HUES64 (cell line): ENCODE data around the gene RLBP1.

ENCODE experiments used
- H3K27ac ChIP-seq: 2 replicates; pipeline ENCODE4 v1.7.0; 2013; ENCODE audit warnings: low read depth, low read length, inconsistent platforms
- H3K27me3 ChIP-seq: 2 replicates; pipeline ENCODE4 v1.6.1; 2013; ENCODE audit warnings: mild to moderate bottlenecking, low read length; ENCODE audit not compliant: insufficient read depth
- H3K36me3 ChIP-seq: 2 replicates; pipeline ENCODE4 v1.6.1; 2013; ENCODE audit warnings: mild to moderate bottlenecking, low read length; ENCODE audit not compliant: insufficient read depth
- H3K4me1 ChIP-seq: 2 replicates; pipeline ENCODE4 v1.6.1; 2013; ENCODE audit warnings: mild to moderate bottlenecking, low read length, moderate library complexity; ENCODE audit not compliant: insufficient read depth
- H3K4me3 ChIP-seq: 2 replicates; pipeline ENCODE4 v1.5.1; 2013; ENCODE audit warnings: mild to moderate bottlenecking, low read length, moderate library complexity
- H3K9ac ChIP-seq: 2 replicates; pipeline ENCODE4 v1.6.1; 2013; ENCODE audit warnings: mild to moderate bottlenecking, low read depth, low read length
- H3K9me3 ChIP-seq: 2 replicates; pipeline ENCODE4 v1.6.1; 2013; ENCODE audit warnings: low read depth, low read length; ENCODE audit not compliant: insufficient read depth
- WGBS: fragments of 150-250, 120-280 bp; methylation state at CpG from one replicate; pipeline ENCODE4 v1.1.7; 2013; ENCODE audit warnings: missing lambda C conversion rate; 5-methylcytosine and 5-hydroxymethylcytosine counted together

Gene RLBP1

DNA sequence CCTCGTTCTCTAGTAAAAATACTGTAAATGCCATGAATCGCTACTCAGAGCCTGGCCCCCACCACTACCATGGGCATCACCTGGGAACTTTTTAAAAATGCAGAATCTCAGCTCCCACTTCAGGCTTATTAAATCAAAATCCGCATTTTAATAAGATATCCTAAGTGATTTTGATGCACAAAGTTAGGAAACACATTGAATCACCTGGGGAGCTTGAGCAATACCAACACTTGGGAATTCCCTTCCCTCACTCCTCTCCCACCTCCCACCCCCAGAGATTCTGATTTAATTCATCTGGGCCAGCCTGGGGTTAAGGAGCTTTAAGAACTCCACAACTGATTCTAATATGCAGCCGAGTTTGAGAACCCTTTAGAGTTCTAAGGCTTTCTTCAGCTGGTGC, 26.8 kb downstream of the RLBP1 start:
- Histone ChIP-seq H3K27ac (no peak overlapping the region), H3K4me3 (no peak overlapping the region), H3K4me1 (peaks cover 30% of the 10 kb centered on the region), H3K27me3 (no peaks in the 10 kb centered on the region), H3K9me3 (no peaks in the 10 kb centered on the region), H3K36me3 (peaks cover 8% of the 10 kb centered on the region; the same call in 1 of the 2 replicates), H3K9ac (no peak overlapping the region)
- 89% methylated on average over 4 of the region's 4 CpGs for WGBS

DNA sequence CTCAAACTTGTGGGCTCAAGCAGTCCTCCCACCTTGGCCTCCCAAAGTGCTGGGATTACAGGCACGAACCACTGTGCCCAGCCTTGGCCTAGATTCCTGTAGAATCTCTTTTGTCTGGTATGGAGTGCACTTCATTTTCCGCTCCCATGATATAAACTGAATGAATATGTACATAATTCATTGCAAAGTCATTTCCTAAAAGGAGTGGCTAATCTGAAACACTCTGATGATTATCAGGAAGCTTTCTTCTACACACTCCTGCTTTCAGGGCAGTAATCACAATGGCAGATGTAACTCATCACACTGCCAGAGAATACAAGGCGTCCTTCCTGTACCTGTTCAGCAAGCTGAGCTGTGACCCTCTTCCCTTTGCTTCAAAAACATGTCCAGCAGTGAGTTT, 28.6 kb downstream of the RLBP1 start:
- H3K4me1 ChIP-seq, result peaks cover 12% of the 10 kb centered on the region
- H3K9ac ChIP-seq, result no peak overlapping the region
- peaks cover 14% of the 10 kb centered on the region; the same call in 1 of the 2 replicates for H3K36me3 ChIP-seq
- H3K27me3 ChIP-seq, result no peaks in the 10 kb centered on the region
- no peak overlapping the region for H3K27ac ChIP-seq
- no peak overlapping the region for H3K4me3 ChIP-seq
- no peaks in the 10 kb centered on the region for H3K9me3 ChIP-seq
- 88% methylated on average over 2 of the region's 3 CpGs for WGBS

DNA sequence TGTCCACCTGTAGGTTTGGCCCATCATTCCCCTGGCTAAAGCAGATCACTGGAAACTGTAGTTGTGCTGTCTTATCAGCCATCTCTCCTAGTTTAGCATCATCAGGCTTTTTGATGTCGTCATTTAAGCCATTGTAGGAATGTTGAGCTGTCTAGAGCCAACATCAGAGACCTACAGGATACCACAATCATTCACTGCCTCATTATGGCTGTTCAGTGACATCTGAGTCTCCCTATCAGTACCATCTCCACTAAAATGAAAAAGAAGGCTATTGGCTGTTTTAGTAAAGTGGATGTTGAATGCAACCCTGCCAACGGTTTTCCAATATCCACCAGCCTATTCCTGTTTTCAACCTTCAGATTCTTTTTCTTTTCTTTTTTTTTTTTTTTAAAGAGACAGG, 29.2 kb downstream of the RLBP1 start:
- Histone ChIP-seq H3K36me3 (peaks cover 14% of the 10 kb centered on the region; the same call in 1 of the 2 replicates), H3K4me1 (peaks cover 5% of the 10 kb centered on the region), H3K27me3 (no peaks in the 10 kb centered on the region), H3K9me3 (no peaks in the 10 kb centered on the region), H3K9ac (no peak overlapping the region), H3K4me3 (no peak overlapping the region), H3K27ac (no peak overlapping the region)
- 86% methylated on average over 2 of the region's 2 CpGs for WGBS

DNA sequence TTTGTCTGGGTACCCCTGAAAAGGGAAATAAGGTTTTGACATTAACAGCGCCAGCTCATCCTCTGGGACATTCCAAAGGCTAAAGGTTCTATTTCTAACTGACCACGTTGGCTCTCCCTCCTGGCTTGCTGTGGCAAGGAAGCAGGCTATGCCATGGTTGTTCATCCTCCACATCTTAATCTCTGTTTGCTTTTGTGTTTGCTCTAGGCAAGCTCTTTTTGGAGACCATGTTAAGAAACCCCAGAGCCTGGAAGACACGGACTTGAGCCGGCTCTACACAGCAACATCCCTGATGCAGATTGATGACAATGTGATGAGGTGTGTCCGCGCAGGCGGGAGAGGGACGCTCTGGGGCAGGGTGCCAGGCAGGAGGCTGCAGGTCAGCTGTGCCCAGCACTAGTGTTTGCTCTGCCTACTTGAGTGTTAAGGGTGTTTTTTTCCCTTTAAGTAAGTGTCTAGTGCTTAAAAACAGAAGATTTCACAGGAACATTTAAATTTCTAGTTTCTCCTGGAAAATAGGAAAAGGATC, 33.3 kb downstream of the RLBP1 start:
- 94% methylated on average over 8 of the region's 8 CpGs for WGBS

DNA sequence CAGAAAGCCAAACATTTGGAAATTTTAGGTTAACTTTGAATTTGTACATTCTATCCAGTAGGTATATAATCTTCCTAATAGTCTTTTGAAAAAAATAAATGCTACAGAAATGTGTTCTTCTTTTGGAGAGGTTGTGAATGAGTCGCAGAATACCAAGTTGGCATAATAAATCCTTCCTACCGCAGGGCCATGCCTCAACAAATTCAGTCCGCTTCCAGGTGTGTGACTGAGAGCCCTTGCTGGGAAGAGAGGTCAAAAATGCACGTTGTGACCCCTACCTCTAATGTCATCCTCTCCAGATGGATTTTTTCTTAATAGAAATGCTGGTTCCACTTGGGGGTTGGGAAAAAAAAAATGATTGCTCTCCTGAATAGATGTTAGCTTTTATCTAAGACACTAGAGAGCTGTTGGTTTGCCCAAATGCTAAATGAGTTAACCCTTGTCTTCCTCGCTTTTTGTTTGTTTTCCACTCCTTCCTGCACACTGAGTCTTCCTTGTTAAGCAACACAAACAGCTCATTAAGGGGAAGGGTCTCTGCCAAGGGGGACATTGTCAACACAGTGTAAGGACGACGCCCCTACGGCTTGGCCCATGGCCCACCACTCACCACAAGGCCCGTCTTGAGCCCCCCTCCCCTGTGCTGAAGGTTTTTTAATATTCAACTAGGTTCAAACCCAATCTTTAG, 33.9 kb downstream of the RLBP1 start:
- Histone ChIP-seq H3K4me3 (no peak overlapping the region), H3K9me3 (no peaks in the 10 kb centered on the region), H3K27ac (no peak overlapping the region), H3K4me1 (no peaks in the 10 kb centered on the region), H3K9ac (no peak overlapping the region), H3K36me3 (peaks cover 6% of the 10 kb centered on the region; the same call in 1 of the 2 replicates), H3K27me3 (no peaks in the 10 kb centered on the region)
- WGBS, result 95% methylated on average over 9 of the region's 9 CpGs

More for the DNA sequence above, 33.3 kb downstream of the RLBP1 start:
- Histone ChIP-seq H3K27ac (no peak overlapping the region), H3K4me1 (no peaks in the 10 kb centered on the region), H3K4me3 (no peak overlapping the region), H3K9ac (no peak overlapping the region), H3K9me3 (no peaks in the 10 kb centered on the region), H3K27me3 (no peaks in the 10 kb centered on the region), H3K36me3 (peaks cover 11% of the 10 kb centered on the region; the same call in 1 of the 2 replicates)

DNA sequence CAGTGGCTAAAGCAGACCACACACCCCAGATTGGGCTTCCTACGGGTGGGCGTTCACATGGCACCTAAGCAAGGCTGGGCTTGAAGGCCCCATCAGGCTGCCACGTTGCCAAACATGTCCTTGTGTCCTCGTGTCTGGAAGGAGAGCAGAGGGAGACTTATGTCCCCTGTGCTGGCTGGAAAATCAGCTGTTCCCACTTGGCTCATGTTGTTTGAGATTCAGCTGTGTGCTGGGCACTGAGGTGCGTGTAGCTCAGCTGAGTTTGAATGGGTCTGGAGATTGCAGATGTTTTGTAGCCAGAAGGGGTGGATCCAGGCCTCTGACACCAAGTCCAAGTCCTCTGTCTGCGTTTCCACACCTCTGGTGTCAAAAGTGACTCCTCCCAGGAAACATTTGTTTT, 34.6 kb downstream of the RLBP1 start:
- no peak overlapping the region for H3K9ac ChIP-seq
- no peaks in the 10 kb centered on the region for H3K4me1 ChIP-seq
- no peak overlapping the region for H3K4me3 ChIP-seq
- no peak overlapping the region for H3K27ac ChIP-seq
- H3K36me3 ChIP-seq, result peaks cover 6% of the 10 kb centered on the region; the same call in 1 of the 2 replicates
- WGBS, result 91% methylated on average over 6 of the region's 6 CpGs
- H3K9me3 ChIP-seq, result no peaks in the 10 kb centered on the region
- no peaks in the 10 kb centered on the region for H3K27me3 ChIP-seq

DNA sequence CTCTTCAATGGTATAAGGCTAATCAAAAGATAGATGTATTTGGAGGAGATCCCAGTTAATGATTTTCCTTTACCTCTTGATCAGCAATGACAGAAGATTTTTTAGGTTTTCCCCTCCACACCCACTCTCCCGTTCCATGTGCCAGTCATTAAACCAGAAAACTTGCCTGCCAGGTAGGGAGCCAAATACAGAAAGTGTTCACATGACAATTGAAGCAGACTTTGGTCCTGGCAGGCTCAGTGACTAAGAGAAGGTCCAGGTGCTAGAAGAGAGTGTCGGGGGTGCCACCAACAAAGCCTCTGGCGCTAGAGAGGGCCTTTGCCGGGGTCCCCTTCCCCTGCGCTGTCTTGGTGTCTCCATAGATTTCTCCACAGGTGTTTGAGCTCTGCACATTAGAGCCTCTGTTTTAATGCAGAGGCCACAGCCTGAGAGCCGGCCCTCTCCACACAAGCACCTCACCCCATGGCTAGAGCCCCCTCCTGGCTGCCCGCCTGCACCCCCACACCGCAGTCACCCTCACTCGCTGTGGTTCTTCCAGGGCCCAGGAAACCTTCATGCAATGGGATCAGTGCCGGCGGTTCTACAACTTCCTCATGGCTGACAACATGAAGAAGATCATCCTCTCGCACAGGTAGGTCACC, 36.4 kb downstream of the RLBP1 start:
- H3K9me3 ChIP-seq, result no peaks in the 10 kb centered on the region
- no peaks in the 10 kb centered on the region for H3K27me3 ChIP-seq
- 93% methylated on average over 12 of the region's 12 CpGs for WGBS
- no peak overlapping the region for H3K9ac ChIP-seq
- no peak overlapping the region for H3K4me3 ChIP-seq
- 0 out of 2 replicates have a peak, but pooled peaks cover 6% of the 10 kb centered on the region for H3K36me3 ChIP-seq
- H3K4me1 ChIP-seq, result no peaks in the 10 kb centered on the region
- H3K27ac ChIP-seq, result no peak overlapping the region

DNA sequence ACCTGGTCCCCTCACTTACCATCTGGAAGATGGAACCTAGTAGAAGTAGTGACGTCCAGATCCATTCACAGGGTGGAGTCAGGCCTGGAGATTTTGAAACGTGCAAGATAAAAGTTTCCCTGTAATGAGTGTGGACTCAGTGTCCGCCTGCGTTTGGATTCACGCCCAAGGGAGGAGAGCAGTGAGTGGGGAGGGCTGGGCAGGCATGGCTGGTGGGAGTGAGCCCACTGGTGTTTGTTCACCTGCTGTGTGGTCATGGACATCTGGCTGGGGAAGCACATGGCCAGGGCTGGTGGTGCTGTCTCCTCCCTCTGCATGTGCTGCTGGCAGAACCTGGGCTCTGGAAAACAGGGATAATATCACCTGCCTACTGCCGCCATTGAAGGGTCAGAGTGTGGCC, 37.0 kb downstream of the RLBP1 start:
- Histone ChIP-seq H3K9me3 (no peaks in the 10 kb centered on the region), H3K4me3 (no peak overlapping the region), H3K36me3 (0 out of 2 replicates have a peak, but pooled peaks cover 6% of the 10 kb centered on the region), H3K27ac (no peak overlapping the region), H3K4me1 (no peaks in the 10 kb centered on the region), H3K27me3 (no peaks in the 10 kb centered on the region), H3K9ac (no peak overlapping the region)
- 89% methylated on average over 6 of the region's 6 CpGs for WGBS

DNA sequence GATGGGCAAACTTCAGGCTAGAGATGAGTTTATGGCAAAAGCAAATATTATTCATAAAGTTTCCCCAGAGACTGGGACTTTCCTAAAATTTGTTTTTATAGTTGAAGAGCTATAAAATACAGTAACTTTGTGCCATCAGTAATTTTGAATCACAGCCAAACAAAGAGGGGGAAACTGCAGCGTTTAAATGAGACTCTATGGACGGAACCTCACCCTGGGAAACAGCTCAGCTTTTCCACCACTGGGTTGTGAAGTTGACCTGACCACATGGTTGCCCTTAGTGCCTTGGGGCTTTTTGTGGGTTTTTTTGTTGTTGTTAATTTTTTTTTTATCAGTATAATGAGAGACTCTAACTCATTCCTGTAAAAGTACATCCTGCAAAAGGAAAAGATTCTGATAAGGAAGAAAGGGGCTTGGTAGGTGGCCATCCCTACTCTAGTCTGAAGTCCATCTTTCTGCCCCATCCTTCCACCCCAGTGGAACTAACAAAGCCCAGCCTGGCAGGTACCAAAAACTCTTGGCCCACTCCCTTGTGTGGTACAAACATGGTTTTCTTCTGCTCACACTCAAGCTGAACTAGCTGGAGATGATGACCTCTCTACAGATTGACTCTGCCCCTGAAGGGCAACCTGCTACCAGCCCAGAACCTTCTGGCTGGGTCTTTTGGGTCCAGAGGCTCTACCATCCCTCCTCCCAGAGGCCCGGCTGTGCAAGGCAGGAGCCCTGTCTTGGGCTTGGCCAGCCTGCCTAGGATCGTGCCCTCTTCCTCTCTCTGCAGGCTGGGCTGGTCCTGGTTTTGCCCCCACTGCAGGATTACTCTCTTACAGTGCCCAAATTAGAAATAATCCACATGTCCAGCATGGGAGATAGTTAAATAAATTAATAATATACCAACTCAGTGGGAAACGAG, 41.2 kb downstream of the RLBP1 start:
- no peaks in the 10 kb centered on the region for H3K9me3 ChIP-seq
- WGBS, result 79% methylated on average over 4 of the region's 5 CpGs
- no peak overlapping the region for H3K9ac ChIP-seq
- H3K4me3 ChIP-seq, result no peak overlapping the region
- H3K27ac ChIP-seq, result no peak overlapping the region
- no peaks in the 10 kb centered on the region for H3K36me3 ChIP-seq
- no peaks in the 10 kb centered on the region for H3K27me3 ChIP-seq
- peaks cover 3% of the 10 kb centered on the region; the same call in 1 of the 2 replicates for H3K4me1 ChIP-seq

DNA sequence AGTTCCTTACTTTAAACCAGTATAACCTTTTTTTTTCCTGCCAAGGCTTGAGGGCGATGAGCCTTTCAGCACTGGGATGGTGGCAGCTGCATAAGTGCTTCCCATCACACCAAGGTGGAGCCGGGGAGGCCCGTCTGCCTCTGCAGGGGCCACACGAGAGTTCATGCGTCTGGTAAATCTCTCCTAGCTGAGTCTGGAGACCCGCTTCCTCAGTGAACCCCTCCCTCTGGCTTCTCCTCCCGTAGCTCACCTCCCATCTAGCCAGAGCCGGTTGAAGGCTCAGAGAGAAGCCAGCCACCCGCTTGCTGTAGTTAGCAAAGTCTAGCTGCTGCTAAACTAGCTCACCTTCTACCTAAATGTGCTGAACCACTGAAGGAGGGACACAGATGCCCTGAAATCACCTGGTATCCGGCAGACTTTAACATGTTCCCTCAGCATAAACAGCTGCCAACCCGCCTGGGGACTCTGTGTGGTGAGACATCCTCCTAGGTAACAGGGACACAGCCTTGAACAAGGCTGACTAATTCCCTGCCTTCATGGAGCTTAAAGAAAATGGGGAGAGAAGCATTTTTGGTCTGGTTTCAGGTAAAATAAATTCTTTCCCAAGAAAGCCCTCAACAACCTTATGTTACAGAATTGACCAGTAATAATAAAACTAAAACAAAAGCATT, 42.9 kb downstream of the RLBP1 start:
- H3K27me3 ChIP-seq, result no peaks in the 10 kb centered on the region
- no peak overlapping the region for H3K9ac ChIP-seq
- H3K36me3 ChIP-seq, result no peaks in the 10 kb centered on the region
- H3K27ac ChIP-seq, result no peak overlapping the region
- H3K9me3 ChIP-seq, result no peaks in the 10 kb centered on the region
- no peak overlapping the region for H3K4me3 ChIP-seq
- 89% methylated on average over 11 of the region's 11 CpGs for WGBS
- peaks cover 3% of the 10 kb centered on the region; the same call in 1 of the 2 replicates for H3K4me1 ChIP-seq
